Naive thymus-derived CD4-positive, alpha-beta T cell (primary cell): ENCODE measurements around the gene LGR4. TPM values are rescaled to one million over a fixed set of nuclear protein-coding genes. Genes with fewer than 3 reads are reported as not detected.

Experiments used
- ATAC-seq: fragments of 150-1000 bp; cut with Tn5 transposase; 2 replicates; pipeline ENCODE4 v1.10.0; 2021; ENCODE audit warnings: mild to moderate bottlenecking, moderate library complexity
- CTCF ChIA-PET: fragments of 350-600 bp; sonication (Branson Sonifier 250); formaldehyde crosslinking; loops from one replicate; lab custom pipeline; 2021; ENCODE audit warnings: antibody characterized with exemption; lab: Charles Lee
- POLR2A ChIA-PET: fragments of 350-600 bp; sonication (Branson Sonifier 250); formaldehyde crosslinking; loops from one replicate; lab custom pipeline; 2021; ENCODE audit warnings: antibody characterized with exemption, inconsistent platforms; lab: Charles Lee
- DNase-seq, 9 donors: peaks; one replicate each; pipeline versions ENCODE4 v3.0.0 to v3.0.0-alpha.2; 2020 to 2022; ENCODE audit warnings: mixed read lengths in 1 of 9
- H3K27ac ChIP-seq: one replicate; pipeline ENCODE4 v1.7.0; 2013; ENCODE audit warnings: mild to moderate bottlenecking, low read depth, low read length, moderate library complexity
- H3K27me3 ChIP-seq, 2 donors: one replicate each; pipeline ENCODE4 v1.7.0; 2013; ENCODE audit warnings: low read length in 2 of 2, mild to moderate bottlenecking in 2 of 2, moderate library complexity in 2 of 2; ENCODE audit not compliant: control insufficient read depth in 2 of 2, insufficient read depth in 2 of 2
- H3K36me3 ChIP-seq, 3 experiments: 1 replicate in 2 of 3; 2 replicates in 1 of 3; pipeline ENCODE4 v1.7.0; 2013; ENCODE audit warnings: low read length in 3 of 3, mild to moderate bottlenecking in 3 of 3, moderate library complexity in 1 of 3; ENCODE audit not compliant: insufficient read depth in 3 of 3, control insufficient read depth in 2 of 3
- H3K4me1 ChIP-seq, 2 donors: one replicate each; pipeline ENCODE4 v1.7.0; 2013; ENCODE audit warnings: low read length in 2 of 2, mild to moderate bottlenecking in 2 of 2, moderate library complexity in 1 of 2; ENCODE audit not compliant: control insufficient read depth in 2 of 2, insufficient read depth in 2 of 2
- H3K4me3 ChIP-seq: 2 replicates; pipeline ENCODE4 v1.7.0; 2013; ENCODE audit warnings: mild to moderate bottlenecking, low read length
- H3K9me3 ChIP-seq, 3 experiments: 1 replicate in 2 of 3; 2 replicates in 1 of 3; pipeline ENCODE4 v1.7.0; 2013; ENCODE audit warnings: low read length in 3 of 3; ENCODE audit not compliant: control insufficient read depth in 2 of 3
- H3K27ac Mint-ChIP-seq, 9 donors: one replicate each; pipeline ENCODE4 v1.8.0; 2020 to 2022; ENCODE audit warnings: mixed read lengths in 9 of 9, mild to moderate bottlenecking in 8 of 9, moderate library complexity in 5 of 9, inconsistent platforms in 2 of 9
- H3K27me3 Mint-ChIP-seq, 5 donors: one replicate each; pipeline ENCODE4 v1.8.0; 2021 to 2022; ENCODE audit warnings: mixed read lengths in 5 of 5, mild to moderate bottlenecking in 1 of 5
- H3K36me3 Mint-ChIP-seq, 5 donors: one replicate each; pipeline ENCODE4 v1.8.0; 2020 to 2022; ENCODE audit warnings: mixed read lengths in 5 of 5, mild to moderate bottlenecking in 3 of 5, inconsistent platforms in 1 of 5
- H3K4me1 Mint-ChIP-seq, 7 donors: one replicate each; pipeline ENCODE4 v1.8.0; 2020 to 2022; ENCODE audit warnings: mixed read lengths in 7 of 7, mild to moderate bottlenecking in 3 of 7, inconsistent platforms in 1 of 7
- H3K4me3 Mint-ChIP-seq, 10 donors: one replicate each; pipeline ENCODE4 v1.8.0; 2020 to 2022; ENCODE audit warnings: mild to moderate bottlenecking in 10 of 10, mixed read lengths in 10 of 10, moderate library complexity in 6 of 10, inconsistent platforms in 2 of 10
- H3K9me3 Mint-ChIP-seq, 11 donors: one replicate each; pipeline ENCODE4 v1.8.0; 2020 to 2022; ENCODE audit warnings: mixed read lengths in 11 of 11, mild to moderate bottlenecking in 4 of 11, inconsistent platforms in 1 of 11, moderate library complexity in 1 of 11
- intact Hi-C, 2 donors: fragments of 100-400 bp; cut with micrococcal nuclease; formaldehyde crosslinking; loops; one replicate each; pipeline ENCODE4 v1.15.1; 2023
- polyA plus RNA-seq, 2 donors: library from polyadenylated mRNA; unstranded; fragments of 300-500 nt; fragmentation: Illumina TruSeq; gene quantifications; one replicate each; pipeline ENCODE4 v1.2.3, GENCODE V29; 2021
- total RNA-seq, 6 experiments: library from RNA in 5 of 6; stranded (reverse) in 5 of 6; gene quantifications; 1 replicate in 5 of 6; 2 replicates in 1 of 6; pipeline ENCODE4 v1.2.3 and lab custom pipeline; 2021 to 2026

LGR4 gene
- total and polyA plus RNA-seq, 7 experiments from 2014 or later: 0.05 to 1.5 (median 0.49) TPM

DNA sequence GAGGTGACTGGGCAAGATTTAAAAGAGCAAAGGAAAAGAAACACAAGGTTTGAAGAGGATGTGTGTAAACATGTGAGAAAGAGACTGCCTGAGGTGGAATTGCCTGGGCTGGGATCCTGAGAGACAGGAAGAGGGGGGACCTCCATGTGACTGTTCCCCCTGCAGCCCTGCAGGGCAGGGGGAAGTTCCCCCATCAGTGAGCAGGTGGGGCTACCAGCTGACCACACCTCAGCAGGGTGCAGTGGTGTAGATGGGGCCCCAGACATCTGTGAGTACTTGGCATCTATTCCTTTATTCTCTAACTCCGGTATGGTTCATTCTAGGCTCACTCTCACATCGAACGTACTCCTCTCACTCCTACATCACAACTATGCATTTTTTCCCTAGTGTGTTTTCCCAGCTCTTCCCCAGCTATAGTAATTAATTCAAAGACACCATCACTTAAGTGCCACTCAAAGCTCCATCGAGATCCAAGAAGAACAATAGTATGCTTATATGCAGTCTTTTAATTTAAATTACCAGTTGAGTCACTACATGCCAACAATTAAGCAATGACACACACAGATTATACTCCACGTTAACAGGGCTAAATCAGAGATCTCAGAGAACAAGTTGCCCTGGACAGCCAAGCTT is 42.7 kb downstream of the LGR4 start:
- Histone ChIP-seq H3K27ac (no peak overlapping the region), H3K4me1 (no peaks in the 10 kb centered on the region), H3K9me3 (no peaks in the 10 kb centered on the region), H3K36me3 (no peaks in the 10 kb centered on the region), H3K27me3 (no peaks in the 10 kb centered on the region), H3K4me3 (no peak overlapping the region)
- POLR2A ChIA-PET: no interaction called here
- Mint-ChIP-seq H3K4me1 (no peaks in the 10 kb centered on the region), H3K4me3 (no peak overlapping the region), H3K9me3 (no peaks in the 10 kb centered on the region), H3K27me3 (peaks cover 0 to 6% (median 0%) of the 10 kb centered on the region in 5 donors), H3K27ac (no peak overlapping the region), H3K36me3 (no peaks in the 10 kb centered on the region)
- intact Hi-C loops: no loop called here
- DNase-seq (no peak), ATAC-seq (no peak)
- CTCF ChIA-PET: no interaction called here

- CTCF ChIA-PET: no interaction called here
These were observed 45.2 kb downstream of the LGR4 start for GRCh38 chr11:27427183-27427980.

DNA sequence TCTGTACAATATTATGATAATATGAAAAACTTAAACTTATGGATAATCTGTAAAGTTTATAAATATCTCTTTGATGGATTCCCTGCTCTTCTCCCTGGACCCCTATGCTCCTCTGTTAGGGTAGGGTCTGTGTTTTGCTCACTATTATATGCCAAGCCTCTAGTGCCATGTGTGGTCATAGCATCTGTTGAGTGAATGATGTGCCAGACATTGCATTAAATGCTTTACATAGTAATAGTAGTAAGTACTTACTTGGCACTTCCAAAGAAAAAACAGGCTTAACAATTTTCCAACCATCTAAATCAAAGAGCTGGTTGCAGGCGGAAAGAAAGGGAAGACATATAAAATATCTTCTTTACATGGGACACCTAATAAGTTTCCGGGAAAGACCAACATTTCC is 46.8 kb downstream of the LGR4 start:
- Mint-ChIP-seq H3K27ac (no peak overlapping the region), H3K9me3 (no peaks in the 10 kb centered on the region), H3K36me3 (no peaks in the 10 kb centered on the region), H3K4me3 (no peak overlapping the region), H3K4me1 (peaks cover 0 to 2% (median 0%) of the 10 kb centered on the region in 7 donors), H3K27me3 (peaks cover 0 to 14% (median 3%) of the 10 kb centered on the region in 5 donors)
- Histone ChIP-seq H3K4me1 (no peaks in the 10 kb centered on the region), H3K9me3 (no peaks in the 10 kb centered on the region), H3K4me3 (no peak overlapping the region), H3K27me3 (no peaks in the 10 kb centered on the region), H3K27ac (no peak overlapping the region), H3K36me3 (no peaks in the 10 kb centered on the region)
- intact Hi-C loops: no loop called here
- ChIA-PET POLR2A (no interaction called here), CTCF (no interaction called here)
- DNase-seq (no peak), ATAC-seq (no peak)

More at GRCh38 chr11:27427183-27427980, 45.2 kb downstream of the LGR4 start:
- Mint-ChIP-seq H3K4me3 (no peak overlapping the region), H3K27ac (no peak overlapping the region), H3K4me1 (peaks cover 0 to 2% (median 0%) of the 10 kb centered on the region in 7 donors), H3K27me3 (peaks cover 0 to 14% (median 0%) of the 10 kb centered on the region in 5 donors), H3K9me3 (no peaks in the 10 kb centered on the region), H3K36me3 (no peaks in the 10 kb centered on the region)
- no peak for ATAC-seq
- H3K27ac ChIP-seq: no peak overlapping the region
- POLR2A ChIA-PET: no interaction called here
- no peaks in the 10 kb centered on the region for H3K4me1 ChIP-seq
- no peak overlapping the region for H3K4me3 ChIP-seq
- no peaks in the 10 kb centered on the region for H3K36me3 ChIP-seq
- no peaks in the 10 kb centered on the region for H3K27me3 ChIP-seq
- intact Hi-C loops: no loop called here
- no peak for DNase-seq
- no peaks in the 10 kb centered on the region for H3K9me3 ChIP-seq

DNA sequence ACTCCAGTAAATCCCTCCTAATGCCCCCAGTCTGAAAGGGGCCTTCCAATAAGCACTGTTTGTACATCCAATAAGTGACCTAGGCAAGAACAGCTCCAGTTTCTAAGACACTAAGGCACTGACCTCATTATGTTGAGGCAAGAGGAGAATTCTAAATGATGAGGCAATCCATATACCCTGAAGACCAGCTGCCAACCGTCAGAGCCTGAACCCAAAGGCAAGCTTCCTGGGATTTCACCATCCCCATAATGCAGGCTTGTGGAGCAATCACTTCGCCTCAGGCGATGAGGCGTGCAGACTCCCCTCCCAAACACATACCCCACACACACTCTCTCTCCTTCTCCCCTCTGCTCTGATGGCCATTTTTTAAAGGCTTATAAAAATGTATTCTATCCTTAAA is 49.5 kb downstream of the LGR4 start:
- intact Hi-C loops: no loop called here
- POLR2A ChIA-PET: no interaction called here
- H3K9me3 ChIP-seq: no peaks in the 10 kb centered on the region
- Mint-ChIP-seq H3K27ac (no peak overlapping the region), H3K36me3 (no peaks in the 10 kb centered on the region), H3K4me3 (no peak overlapping the region), H3K9me3 (no peaks in the 10 kb centered on the region), H3K4me1 (peaks cover 0 to 2% (median 0%) of the 10 kb centered on the region in 7 donors), H3K27me3 (peaks cover 0 to 14% (median 3%) of the 10 kb centered on the region in 5 donors)
- H3K27me3 ChIP-seq: no peaks in the 10 kb centered on the region
- no peak for DNase-seq
- H3K27ac ChIP-seq: no peak overlapping the region
- no peak overlapping the region for H3K4me3 ChIP-seq
- H3K36me3 ChIP-seq: no peaks in the 10 kb centered on the region
- ATAC-seq: no peak
- CTCF ChIA-PET: no interaction called here
- H3K4me1 ChIP-seq: no peaks in the 10 kb centered on the region

GRCh38 chr11:27421819-27422494 is 50.6 kb downstream of the LGR4 start:
- Histone ChIP-seq H3K27ac (no peak overlapping the region), H3K4me3 (no peak overlapping the region), H3K4me1 (no peaks in the 10 kb centered on the region), H3K9me3 (no peaks in the 10 kb centered on the region), H3K27me3 (no peaks in the 10 kb centered on the region), H3K36me3 (no peaks in the 10 kb centered on the region)
- Mint-ChIP-seq H3K4me1 (peaks cover 0 to 2% (median 0%) of the 10 kb centered on the region in 7 donors), H3K27me3 (peaks cover 0 to 14% (median 3%) of the 10 kb centered on the region in 5 donors), H3K9me3 (no peaks in the 10 kb centered on the region), H3K27ac (no peak overlapping the region), H3K36me3 (no peaks in the 10 kb centered on the region), H3K4me3 (no peak overlapping the region)
- intact Hi-C loops: no loop called here
- no peak for ATAC-seq
- CTCF ChIA-PET: no interaction called here
- no peak for DNase-seq
- POLR2A ChIA-PET: no interaction called here

- intact Hi-C loops: no loop called here
These were observed 51.6 kb downstream of the LGR4 start for GRCh38 chr11:27420722-27421572.

More at GRCh38 chr11:27420722-27421572, 51.6 kb downstream of the LGR4 start:
- Mint-ChIP-seq H3K27me3 (peaks cover 0 to 12% (median 3%) of the 10 kb centered on the region in 5 donors), H3K9me3 (no peaks in the 10 kb centered on the region), H3K4me1 (peaks cover 0 to 2% (median 0%) of the 10 kb centered on the region in 7 donors), H3K4me3 (no peak overlapping the region), H3K36me3 (no peaks in the 10 kb centered on the region), H3K27ac (no peak overlapping the region)
- no peaks in the 10 kb centered on the region for H3K9me3 ChIP-seq
- no peak overlapping the region for H3K27ac ChIP-seq
- ChIA-PET POLR2A (no interaction called here), CTCF (no interaction called here)
- DNase-seq (no peak), ATAC-seq (no peak)
- no peaks in the 10 kb centered on the region for H3K36me3 ChIP-seq
- H3K4me3 ChIP-seq: no peak overlapping the region
- H3K27me3 ChIP-seq: no peaks in the 10 kb centered on the region
- H3K4me1 ChIP-seq: no peaks in the 10 kb centered on the region
